NCI-H2171 treated with DMSO at 0.1 percent for 48 hours (cell line): ENCODE results near the gene FOXR1.

Experiments used
- DNase-seq: peaks from one replicate; lab custom pipeline; 2025; lab: John Stamatoyannopoulos, UW

FOXR1 gene

GRCh38 chr11:118971646-118972045 lies at the start of gene FOXR1:
Gene FOXR1, plus strand, starts transcription at chr11:118971761. Its CDS starts 171 bp downstream, at chr11:118971932.
- no peak for DNase-seq

- DNase-seq = no peak
These were observed 49.4 kb upstream of the FOXR1 start for GRCh38 chr11:118921929-118922744.

GRCh38 chr11:118922745-118923627 lies 48.6 kb upstream of the FOXR1 start:
- DNase-seq = no peak

GRCh38 chr11:118923721-118924587 lies 47.6 kb upstream of the FOXR1 start:
- no peak for DNase-seq

- DNase-seq = peak; percentile 8
These were observed 46.7 kb upstream of the FOXR1 start for GRCh38 chr11:118924591-118925585.

GRCh38 chr11:118927554-118928100 lies 43.9 kb upstream of the FOXR1 start:
- DNase-seq = no peak

- peak; percentile 86 for DNase-seq
These were observed 43.3 kb upstream of the FOXR1 start for GRCh38 chr11:118928101-118928869.

GRCh38 chr11:118928870-118929500 lies 42.6 kb upstream of the FOXR1 start:
- DNase-seq = peak; percentile 72

- peak; percentile 72 for DNase-seq
These were observed 42.0 kb upstream of the FOXR1 start for GRCh38 chr11:118929501-118930093.

- peak; percentile 85 for DNase-seq
These were observed 41.4 kb upstream of the FOXR1 start for GRCh38 chr11:118930094-118930712.

GRCh38 chr11:118931571-118931970 lies 40.0 kb upstream of the FOXR1 start:
- DNase-seq = no peak

- no peak for DNase-seq
These were observed 38.1 kb upstream of the FOXR1 start for GRCh38 chr11:118933486-118933885.

- no peak for DNase-seq
These were observed 36.2 kb upstream of the FOXR1 start for GRCh38 chr11:118935376-118935775.

GRCh38 chr11:118938491-118939403 lies 32.8 kb upstream of the FOXR1 start:
- no peak for DNase-seq

- DNase-seq = no peak
These were observed 32.1 kb upstream of the FOXR1 start for GRCh38 chr11:118939404-118939915.

GRCh38 chr11:118939953-118940598 lies 31.5 kb upstream of the FOXR1 start:
- no peak for DNase-seq
